ENCODE measurements around the gene LHPP. TPM values are rescaled to one million over a fixed set of nuclear protein-coding genes. Genes with fewer than 3 reads are reported as not detected.

Gene LHPP
- total and polyA plus RNA-seq, 2 experiments from 2014 or later, result 27.4 to 40.2 TPM

- TF ChIP-seq ZNF462 (CRISPR knock-in tag; IDR thresholded peaks at IDR 0.05) (no peak), CTCF (conservative IDR thresholded peaks at IDR 0.05; ENCODE audit: low read depth in 2 of 2) (no peak), STAT1 (IDR thresholded peaks at IDR 0.05; ENCODE audit: unreplicated experiment) (no peak), NANOG (IDR thresholded peaks at IDR 0.05; ENCODE audit: borderline replicate concordance) (no peak), POLR2AphosphoS5 (IDR thresholded peaks at IDR 0.05; ENCODE audit: low read depth) (no peak), EZH2phosphoT487 (IDR thresholded peaks at IDR 0.05; ENCODE audit: unreplicated experiment) (no peak), CREB1 (CRISPR knock-in tag; IDR thresholded peaks at IDR 0.05; ENCODE audit: low read depth) (no peak), ZNF331 (CRISPR knock-in tag; IDR thresholded peaks at IDR 0.05; ENCODE audit: low read depth) (no peak), JUNB (IDR thresholded peaks at IDR 0.05; ENCODE audit: unreplicated experiment) (no peak)
Observed at GRCh38 chr10:124527874-124528395, 66.3 kb downstream of the LHPP start (continued).

All from GM23338 (cell line).